ENCODE measurements around the gene TNRC6B. TPM values are rescaled to one million over a fixed set of nuclear protein-coding genes. Genes with fewer than 3 reads are reported as not detected.

Gene TNRC6B
- total RNA-seq, 4 donors from 2014 or later: 41.8 to 50.9 (median 47.8) TPM

DNA sequence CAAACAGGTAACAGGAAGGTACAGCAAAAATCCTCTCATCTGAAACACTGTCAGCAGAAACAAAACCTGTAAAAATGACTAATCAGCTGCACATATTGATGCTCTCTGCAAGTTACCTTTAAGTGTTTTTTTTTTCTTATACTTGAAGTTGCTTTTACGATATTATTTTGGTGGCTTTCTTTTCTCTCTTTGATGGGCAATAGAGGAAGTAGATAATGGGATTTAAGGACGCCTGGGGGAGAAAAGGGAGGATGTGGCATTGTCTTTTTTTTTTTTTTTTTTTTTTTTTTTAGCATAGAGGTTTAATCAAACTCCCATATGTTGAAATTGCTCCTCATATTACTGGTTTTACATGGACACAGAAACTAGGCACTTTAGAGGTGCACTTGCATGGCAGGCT, 157.2 kb downstream of the TNRC6B start:
- Histone ChIP-seq H3K27me3 (no peaks in the 10 kb centered on the region), H3K4me1 (peaks cover 0 to 20% (median 0%) of the 10 kb centered on the region in 4 donors), H3K9me3 (no peaks in the 10 kb centered on the region), H3K27ac (no peak overlapping the region), H3K4me3 (no peak overlapping the region), H3K36me3 (peaks cover 0 to 11% (median 0%) of the 10 kb centered on the region in 3 donors)
- TF ChIP-seq, protein P1, sequence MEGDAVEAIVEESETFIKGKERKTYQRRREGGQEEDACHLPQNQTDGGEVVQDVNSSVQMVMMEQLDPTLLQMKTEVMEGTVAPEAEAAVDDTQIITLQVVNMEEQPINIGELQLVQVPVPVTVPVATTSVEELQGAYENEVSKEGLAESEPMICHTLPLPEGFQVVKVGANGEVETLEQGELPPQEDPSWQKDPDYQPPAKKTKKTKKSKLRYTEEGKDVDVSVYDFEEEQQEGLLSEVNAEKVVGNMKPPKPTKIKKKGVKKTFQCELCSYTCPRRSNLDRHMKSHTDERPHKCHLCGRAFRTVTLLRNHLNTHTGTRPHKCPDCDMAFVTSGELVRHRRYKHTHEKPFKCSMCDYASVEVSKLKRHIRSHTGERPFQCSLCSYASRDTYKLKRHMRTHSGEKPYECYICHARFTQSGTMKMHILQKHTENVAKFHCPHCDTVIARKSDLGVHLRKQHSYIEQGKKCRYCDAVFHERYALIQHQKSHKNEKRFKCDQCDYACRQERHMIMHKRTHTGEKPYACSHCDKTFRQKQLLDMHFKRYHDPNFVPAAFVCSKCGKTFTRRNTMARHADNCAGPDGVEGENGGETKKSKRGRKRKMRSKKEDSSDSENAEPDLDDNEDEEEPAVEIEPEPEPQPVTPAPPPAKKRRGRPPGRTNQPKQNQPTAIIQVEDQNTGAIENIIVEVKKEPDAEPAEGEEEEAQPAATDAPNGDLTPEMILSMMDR (IDR thresholded peaks at IDR 0.05): no peak
- no peak for TF ChIP-seq POLR2A (IDR thresholded peaks at IDR 0.05)
- TF ChIP-seq EP300 (IDR thresholded peaks at IDR 0.05): no peak
- no peak for DNase-seq (ENCODE audit: low spot score in 2 of 2)
- WGBS, 2 donors: 51 to 53% methylated on average over 2 of the region's 2 CpGs

DNA sequence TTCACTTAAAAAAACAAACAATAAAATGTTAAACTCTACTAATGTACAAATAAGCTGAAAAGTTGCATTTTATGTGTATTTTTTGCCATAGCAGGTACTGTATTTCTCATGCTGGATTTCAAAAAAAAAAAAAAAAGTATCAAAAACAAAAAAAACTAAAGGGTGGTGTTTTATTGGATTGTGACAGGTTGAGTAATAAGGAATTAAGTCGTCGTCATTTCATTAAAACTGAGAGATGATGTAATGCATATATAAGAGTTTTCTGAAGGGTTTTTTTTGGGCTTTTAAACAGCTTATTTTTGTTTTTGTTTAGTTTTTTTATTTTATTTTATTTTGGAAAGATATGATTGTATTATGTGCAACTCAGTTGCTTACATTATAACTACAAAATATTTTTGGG, 157.6 kb downstream of the TNRC6B start:
- Histone ChIP-seq H3K27ac (no peak overlapping the region), H3K27me3 (no peaks in the 10 kb centered on the region), H3K36me3 (peaks cover 0 to 11% (median 0%) of the 10 kb centered on the region in 3 donors), H3K9me3 (no peaks in the 10 kb centered on the region), H3K4me1 (peaks cover 0 to 15% (median 0%) of the 10 kb centered on the region in 4 donors), H3K4me3 (no peak overlapping the region)
- TF ChIP-seq, protein P1 (IDR thresholded peaks at IDR 0.05): no peak
- no peak for TF ChIP-seq POLR2A (IDR thresholded peaks at IDR 0.05)
- no peak for TF ChIP-seq EP300 (IDR thresholded peaks at IDR 0.05)
- DNase-seq (ENCODE audit: low spot score in 2 of 2): no peak
- WGBS, 2 donors: 49 to 56% methylated on average over 2 of the region's 2 CpGs

DNA sequence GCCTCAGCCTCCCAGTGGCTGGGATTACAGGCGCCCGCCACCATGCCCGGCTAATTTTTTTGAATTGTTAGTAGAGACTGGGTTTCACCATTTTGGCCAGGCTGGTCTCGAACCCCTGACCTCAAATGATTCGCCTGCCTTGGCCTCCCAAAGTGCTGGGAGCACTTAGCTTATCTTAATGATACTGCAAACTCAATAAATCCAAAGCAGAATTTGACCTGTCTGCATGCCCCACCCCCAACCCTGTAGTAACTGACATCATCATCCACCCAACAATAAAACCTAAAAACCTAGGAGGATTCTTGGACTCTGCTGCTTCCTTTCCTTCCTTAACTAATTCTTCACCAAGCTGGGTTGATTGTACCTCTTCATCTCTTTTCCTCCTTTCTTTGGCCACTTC, 162.3 kb downstream of the TNRC6B start:
- H3K9me3 ChIP-seq: no peaks in the 10 kb centered on the region
- H3K27ac ChIP-seq: no peak overlapping the region
- no peak for TF ChIP-seq EP300 (IDR thresholded peaks at IDR 0.05)
- TF ChIP-seq, protein P1 (IDR thresholded peaks at IDR 0.05): no peak
- no peak for TF ChIP-seq POLR2A (IDR thresholded peaks at IDR 0.05)
- no peak overlapping the region for H3K4me3 ChIP-seq
- WGBS, 2 donors: 92 to 96% methylated on average over 5 of the region's 5 CpGs
- H3K27me3 ChIP-seq: no peaks in the 10 kb centered on the region
- no peaks in the 10 kb centered on the region for H3K4me1 ChIP-seq
- no peak for DNase-seq (ENCODE audit: low spot score in 2 of 2)
- H3K36me3 ChIP-seq: peaks cover 0 to 4% (median 0%) of the 10 kb centered on the region in 3 donors

- WGBS, 2 donors: 62% methylated on average over 4 of the region's 4 CpGs
Measured at GRCh38 chr22:40341604-40342003, 163.9 kb downstream of the TNRC6B start.

GRCh38 chr22:40342521-40342920, 164.8 kb downstream of the TNRC6B start:
- H3K36me3 ChIP-seq: no peaks in the 10 kb centered on the region
- WGBS, 2 donors: 57 to 60% methylated on average over 9 of the region's 9 CpGs
- H3K27me3 ChIP-seq: no peaks in the 10 kb centered on the region
- H3K4me3 ChIP-seq: no peak overlapping the region
- H3K27ac ChIP-seq: no peak overlapping the region
- H3K4me1 ChIP-seq: peaks cover 0 to 15% (median 10%) of the 10 kb centered on the region in 4 donors
- DNase-seq (ENCODE audit: low spot score in 2 of 2): no peak
- H3K9me3 ChIP-seq: no peaks in the 10 kb centered on the region
- TF ChIP-seq, protein P1 (IDR thresholded peaks at IDR 0.05): no peak
- TF ChIP-seq EP300 (IDR thresholded peaks at IDR 0.05) (no peak), POLR2A (IDR thresholded peaks at IDR 0.05) (no peak)

More at GRCh38 chr22:40341604-40342003, 163.9 kb downstream of the TNRC6B start:
- H3K27me3 ChIP-seq: no peaks in the 10 kb centered on the region
- peaks cover 0 to 4% (median 0%) of the 10 kb centered on the region in 3 donors for H3K36me3 ChIP-seq
- H3K9me3 ChIP-seq: no peaks in the 10 kb centered on the region
- H3K4me3 ChIP-seq: no peak overlapping the region
- no peak for DNase-seq (ENCODE audit: low spot score in 2 of 2)
- TF ChIP-seq, protein P1 (IDR thresholded peaks at IDR 0.05): no peak
- TF ChIP-seq EP300 (IDR thresholded peaks at IDR 0.05) (no peak), POLR2A (IDR thresholded peaks at IDR 0.05) (no peak)
- H3K27ac ChIP-seq: no peak overlapping the region
- H3K4me1 ChIP-seq: peaks cover 0 to 8% (median 3%) of the 10 kb centered on the region in 4 donors

All from tibial nerve (tissue), 4 donors.